Stimulated activated CD8-positive, alpha-beta memory T cell treated with anti-CD3 and anti-CD28 coated beads, Interleukin-12 subunit alpha, Interleukin-12 subunit beta, amount 100 ng/mL, for 24 hours (primary cell): ENCODE measurements around the gene EIF4B.
"Not testable (repeated sequence)": the region's sequence is repeated elsewhere in the genome, so short reads cannot be mapped to it uniquely, and the experiment has no call there.

ENCODE experiments used
- DNase-seq: peaks from one replicate; pipeline ENCODE4 v3.0.0-alpha.2; 2020; ENCODE audit errors: extremely low read depth

The EIF4B gene

DNA sequence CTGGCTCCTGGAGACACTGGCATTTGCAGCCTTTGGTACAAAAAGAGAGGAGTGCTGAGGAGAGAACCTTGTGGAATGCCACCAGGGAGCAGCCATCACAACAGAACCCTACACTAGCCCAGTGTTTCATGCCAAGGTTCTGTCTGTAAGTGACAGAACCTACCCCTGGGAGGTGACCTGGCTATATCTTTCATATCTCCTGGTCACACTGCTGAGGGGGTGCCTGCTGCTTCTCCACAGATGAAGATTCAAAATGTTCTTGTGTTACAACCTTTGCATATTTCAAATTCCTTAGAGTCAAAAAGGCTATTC lies 12.7 kb upstream of the EIF4B start:
- DNase-seq = no peak

DNA sequence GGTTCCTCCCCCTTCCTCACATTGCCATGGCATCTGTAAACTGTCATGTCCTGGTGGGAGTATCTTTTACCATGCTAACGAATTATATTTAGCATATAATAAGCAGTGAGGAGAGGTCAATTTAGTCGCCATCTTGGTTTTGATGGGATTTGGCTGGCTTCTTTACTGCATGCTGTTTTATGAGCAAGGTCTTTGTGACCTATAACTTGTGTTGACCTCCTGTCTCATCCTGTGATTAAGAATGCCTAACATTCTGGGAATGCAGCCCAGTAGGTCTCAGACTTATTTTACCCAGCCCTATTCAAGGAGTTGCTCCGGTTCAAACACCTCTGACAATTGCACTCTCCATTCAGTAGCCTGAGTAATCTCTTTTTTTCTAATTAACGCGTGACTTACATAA lies 2.1 kb upstream of the EIF4B start:
- DNase-seq = no peak

DNA sequence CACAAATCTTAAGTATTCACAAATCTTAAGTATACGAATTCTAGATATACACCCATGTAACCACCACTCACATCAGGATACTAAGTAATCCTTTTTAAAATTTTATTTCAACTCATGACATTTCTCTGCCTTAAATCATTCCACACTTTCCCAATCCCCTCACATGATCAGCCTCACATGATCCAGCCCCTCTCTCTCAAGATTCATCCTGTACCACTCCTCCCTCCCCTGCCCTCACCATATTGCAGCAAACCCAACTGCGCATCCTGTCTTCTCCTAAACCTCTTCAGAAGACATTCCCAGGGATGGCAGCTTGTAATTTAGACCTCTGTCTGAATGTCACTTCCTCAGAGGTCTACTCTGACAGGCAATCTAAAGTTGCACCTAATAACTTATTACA lies 1.7 kb upstream of the EIF4B start:
- no peak for DNase-seq

DNA sequence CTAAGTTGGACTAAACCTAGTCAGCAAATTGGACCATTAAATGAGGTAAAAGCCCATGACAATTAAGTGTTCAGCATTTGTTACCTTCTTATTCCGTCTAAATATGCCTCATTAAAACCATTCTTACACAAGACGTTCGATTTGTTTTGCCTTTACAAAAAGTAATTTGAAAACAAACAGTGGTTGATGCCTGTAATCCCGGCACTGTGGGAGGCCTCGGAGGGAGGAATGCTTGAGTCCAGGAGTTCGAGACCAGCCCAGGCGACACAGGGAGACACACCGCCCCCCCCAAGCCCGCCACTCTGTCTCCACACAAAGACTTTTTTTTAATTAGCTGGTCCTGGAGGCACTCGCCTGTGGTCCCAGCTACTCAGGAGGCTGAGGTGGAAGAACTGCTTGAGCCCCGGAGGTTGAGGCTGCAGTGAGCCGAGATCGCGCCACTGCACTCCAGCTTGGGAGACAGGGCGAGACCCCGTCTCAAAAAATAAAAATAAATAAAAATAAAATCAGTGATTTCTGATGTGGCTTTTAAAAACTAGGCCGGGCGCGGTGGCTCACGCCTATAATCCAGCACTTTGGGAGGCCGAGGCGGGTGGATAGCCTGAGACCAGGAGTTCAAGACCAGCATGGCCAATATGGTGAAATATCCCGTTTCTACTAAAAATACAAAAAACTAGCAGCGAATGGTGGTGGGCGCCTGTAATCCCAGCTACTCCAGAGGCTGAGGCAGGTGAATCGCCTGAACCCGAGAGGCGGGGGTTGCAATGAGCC lies 856 bp upstream of the EIF4B start:
- DNase-seq = no peak

DNA sequence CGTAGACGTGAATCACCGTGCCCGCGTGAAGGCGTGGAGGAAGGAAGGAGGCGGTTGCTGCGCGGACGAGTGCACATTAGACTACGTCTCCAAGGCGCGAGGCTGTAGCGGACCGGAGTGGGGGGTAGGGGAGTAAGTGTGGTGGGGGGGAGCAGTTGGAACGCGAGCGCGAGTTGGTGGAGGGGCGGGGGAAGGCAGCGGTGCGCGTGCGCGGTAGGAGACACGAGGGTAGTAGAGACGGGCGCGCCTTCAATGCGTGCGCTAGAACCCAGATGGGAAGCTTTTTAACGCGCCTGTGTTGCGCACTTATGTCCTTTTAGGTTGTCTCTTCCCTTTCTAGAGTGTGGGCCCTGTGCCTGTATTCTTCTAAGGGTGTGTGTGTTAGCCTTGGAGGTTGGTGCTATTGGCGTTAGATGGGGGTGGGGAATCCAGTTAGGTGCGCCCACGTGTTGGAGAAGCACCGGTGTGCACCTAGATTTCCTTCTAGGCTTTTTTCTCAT lies 604 bp downstream of the EIF4B start:
- DNase-seq = peak; percentile 59

DNA sequence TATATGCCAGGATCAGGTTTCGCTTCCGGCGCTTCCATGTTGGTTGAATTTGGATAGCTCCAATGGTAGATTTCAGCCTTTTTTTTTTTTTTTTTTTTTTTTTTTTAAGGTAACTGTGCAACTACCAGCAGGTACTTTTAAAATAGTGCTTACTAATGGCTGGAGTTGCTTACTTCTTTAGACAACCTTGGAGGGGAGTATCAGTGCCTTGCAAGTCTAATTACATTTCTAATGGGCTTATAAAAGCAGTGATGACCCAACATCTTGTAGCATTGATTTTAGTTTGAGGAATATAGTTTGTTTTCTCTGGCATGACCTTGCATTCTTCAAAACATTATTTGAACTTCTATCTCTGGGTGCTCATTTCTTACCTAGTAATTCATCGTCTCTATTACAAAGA lies 1.1 kb downstream of the EIF4B start:
- DNase-seq = no peak

DNA sequence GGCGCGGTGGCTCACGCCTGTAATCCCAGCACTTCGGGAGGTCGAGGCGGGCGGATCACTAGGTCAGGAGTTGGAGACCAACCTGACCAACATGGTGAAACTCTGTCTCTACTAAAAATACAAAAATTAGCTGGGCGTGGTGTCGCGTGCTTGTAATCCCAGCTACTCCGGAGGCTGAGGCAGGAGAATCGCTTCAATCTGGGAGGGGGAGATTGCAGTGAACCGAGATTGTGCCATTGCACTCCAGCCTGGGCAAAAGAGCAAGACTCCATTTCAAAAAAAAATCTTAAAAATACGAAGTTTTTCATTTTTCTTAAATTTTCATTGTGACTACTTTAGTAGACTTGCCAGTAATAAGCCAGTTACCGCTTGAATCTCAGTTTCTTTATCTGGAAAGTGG lies 2.5 kb downstream of the EIF4B start:
- DNase-seq = not testable (repeated sequence)

- no peak for DNase-seq
Measured at GRCh38 chr12:53010955-53011354, 4.7 kb downstream of the EIF4B start.

GRCh38 chr12:53011889-53012288 lies 5.6 kb downstream of the EIF4B start:
- no peak for DNase-seq

GRCh38 chr12:53012928-53013327 lies 6.7 kb downstream of the EIF4B start:
- no peak for DNase-seq

DNA sequence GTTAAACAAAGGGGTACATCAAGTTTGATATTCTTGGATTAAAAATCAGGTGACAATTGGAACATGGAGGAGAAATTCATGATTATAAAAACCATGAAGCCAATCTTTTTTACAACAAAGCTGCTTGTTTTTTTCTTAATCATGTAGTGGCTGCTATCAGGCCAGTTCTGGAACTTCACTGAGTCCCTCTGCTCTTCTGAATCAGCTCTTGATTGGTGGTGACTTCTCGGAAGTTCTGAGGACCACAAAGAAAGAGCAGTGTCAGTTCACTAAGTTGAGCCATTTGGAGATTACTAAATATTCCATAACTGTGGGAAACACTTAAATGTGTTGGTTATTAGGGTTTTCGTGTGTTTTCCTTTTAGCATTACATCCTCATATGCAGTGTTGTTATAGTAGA lies 8.5 kb downstream of the EIF4B start:
- no peak for DNase-seq

DNA sequence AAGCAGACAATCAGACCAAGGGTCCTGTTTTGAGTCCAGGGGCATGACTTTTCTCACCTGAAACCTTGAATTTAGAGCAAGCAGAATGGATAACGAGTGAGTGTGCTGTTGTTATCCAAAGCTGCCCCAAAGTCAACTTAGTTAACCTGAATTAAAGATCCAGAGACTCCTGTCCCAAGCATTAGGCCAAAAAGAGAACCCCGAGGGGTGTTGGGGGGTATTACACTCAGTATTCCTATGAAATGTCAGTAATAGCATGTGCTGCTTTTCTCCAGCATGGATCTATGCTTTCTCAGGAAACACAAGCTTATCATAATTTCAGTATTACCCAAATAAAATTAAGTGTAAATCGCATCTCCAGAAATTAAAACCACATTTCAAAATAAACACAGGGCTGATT lies 19.0 kb downstream of the EIF4B start:
- DNase-seq = no peak

- not testable (repeated sequence) for DNase-seq
Measured at GRCh38 chr12:53027014-53027413, 20.8 kb downstream of the EIF4B start.

DNA sequence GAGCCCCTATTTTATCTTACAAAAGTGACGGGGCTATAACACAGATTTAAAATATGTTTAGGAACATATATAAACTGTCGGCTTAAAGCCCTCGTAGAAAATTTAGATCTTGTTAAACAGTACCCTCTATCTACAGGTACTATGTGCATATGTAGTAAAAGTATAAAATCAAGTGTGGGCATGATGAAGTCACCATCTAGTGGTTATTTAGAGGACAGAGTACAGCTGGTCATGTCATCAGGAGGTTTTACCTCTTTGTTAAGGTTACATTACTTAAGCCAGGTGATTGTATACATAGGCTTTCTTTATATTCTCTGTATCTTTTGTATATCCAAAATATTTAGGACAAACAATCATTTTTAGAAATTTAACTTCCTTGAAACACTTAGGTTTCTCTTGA lies 25.4 kb downstream of the EIF4B start:
- no peak for DNase-seq

- DNase-seq = not testable (repeated sequence)
Measured at GRCh38 chr12:53033832-53034231, 27.6 kb downstream of the EIF4B start.

GRCh38 chr12:53034459-53034858 lies 28.2 kb downstream of the EIF4B start:
- DNase-seq = no peak

GRCh38 chr12:53036802-53037201 lies 30.5 kb downstream of the EIF4B start:
- no peak for DNase-seq

DNA sequence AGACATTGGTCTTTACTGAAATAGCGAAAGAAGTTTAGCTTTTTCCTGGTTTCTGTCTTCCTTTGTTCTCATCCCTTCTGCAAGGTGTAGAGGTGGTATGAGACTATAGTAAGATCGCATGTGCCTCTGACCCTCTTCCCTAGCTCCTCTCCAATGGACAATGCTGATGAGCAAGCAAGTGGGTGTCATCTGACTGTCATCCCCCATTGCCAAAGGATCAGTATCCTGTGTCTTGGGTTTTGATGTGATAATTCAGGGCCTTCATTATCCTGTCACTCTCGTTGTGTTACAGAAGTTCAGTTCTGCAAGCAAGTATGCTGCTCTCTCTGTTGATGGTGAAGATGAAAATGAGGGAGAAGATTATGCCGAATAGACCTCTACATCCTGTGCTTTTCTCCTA lies 33.6 kb downstream of the EIF4B start:
- DNase-seq = no peak

DNA sequence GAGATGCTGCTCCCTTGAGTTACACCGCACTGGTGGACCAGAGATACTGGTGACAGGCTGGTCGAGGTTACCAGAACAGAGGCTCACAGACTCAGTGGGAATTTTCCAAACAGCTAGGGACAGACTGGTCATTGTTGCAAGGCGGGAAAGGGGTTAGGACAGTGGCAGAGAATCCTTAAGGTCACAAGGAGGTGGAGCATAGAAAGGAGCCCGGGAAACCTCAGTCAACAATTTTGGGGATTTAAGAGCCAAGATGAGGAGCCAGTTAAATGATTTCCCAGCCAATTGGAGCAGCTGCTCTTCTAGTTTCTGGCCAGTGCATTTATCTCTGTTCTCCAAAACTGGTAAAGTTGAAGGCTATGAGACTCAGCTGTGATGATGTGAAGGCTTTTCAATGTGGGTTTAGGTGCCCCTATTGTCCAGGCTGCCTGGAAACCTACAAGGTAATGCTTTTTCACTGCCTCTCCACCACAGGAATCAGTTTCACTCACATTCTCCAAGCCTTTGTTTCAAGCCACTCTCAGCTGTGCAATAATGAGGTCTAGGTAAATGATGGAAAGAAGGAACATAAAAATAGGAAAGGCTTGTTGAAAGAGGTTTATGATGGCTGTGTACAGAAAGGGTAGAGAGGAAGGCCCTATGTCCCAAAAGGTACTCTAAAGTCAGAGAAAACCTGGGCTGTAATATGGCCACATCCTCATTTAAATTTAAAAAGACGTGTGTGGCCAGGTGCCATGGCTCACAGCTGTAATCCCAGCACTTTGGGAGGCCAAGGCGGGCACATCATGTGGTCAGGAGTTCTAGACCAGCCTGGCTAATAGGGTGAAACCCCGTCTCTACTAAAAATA lies 36.6 kb downstream of the EIF4B start:
- no peak for DNase-seq

DNA sequence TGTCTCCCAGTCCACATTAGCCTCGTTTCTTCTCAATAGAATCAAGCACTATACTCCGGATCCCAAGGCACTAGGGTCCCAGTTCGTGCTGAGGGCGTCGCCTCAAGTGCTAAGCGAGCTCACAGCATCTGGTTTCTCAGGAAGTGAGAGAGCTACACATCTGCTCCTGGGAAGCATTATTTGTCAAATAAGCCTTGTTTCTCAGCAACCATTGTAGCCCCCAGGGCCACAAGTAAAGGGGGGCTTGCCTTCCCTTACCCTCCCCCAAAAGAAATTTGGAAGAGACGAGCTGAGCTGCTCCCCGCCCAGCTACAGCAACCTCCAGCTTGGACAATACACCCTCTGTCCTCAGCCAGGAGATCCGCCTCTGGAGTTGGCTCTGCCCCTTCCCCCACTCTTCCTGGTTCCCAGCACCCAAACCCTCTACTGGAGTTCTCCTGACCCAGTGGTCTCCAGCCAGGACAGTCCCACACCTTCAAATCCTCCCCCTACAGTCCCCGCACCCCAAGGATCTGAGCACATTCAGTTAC lies 37.9 kb downstream of the EIF4B start:
- no peak for DNase-seq

GRCh38 chr12:53044896-53045695 lies 38.8 kb downstream of the EIF4B start:
- DNase-seq = no peak

DNA sequence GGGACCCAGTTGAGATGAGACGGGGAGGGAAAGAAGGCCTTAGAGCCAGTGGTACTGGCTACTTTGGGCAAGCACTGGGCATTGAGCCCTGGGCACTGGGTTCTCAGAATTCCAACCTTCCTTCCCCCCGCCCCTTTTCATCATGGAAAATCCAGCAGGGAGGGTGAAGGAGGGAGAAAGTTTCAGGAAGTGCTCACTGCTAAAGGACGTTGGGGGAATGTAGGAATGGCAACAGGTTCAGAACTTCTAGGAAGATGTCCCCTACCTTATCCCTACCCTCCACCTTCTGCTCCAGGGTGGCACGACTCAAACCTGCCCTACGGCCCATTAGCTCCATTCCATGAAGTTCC lies 39.4 kb downstream of the EIF4B start:
- no peak for DNase-seq
